GM21447 (cell line): ENCODE results near the gene EGLN1.
"Not testable (repeated sequence)": the region's sequence is repeated elsewhere in the genome, so short reads cannot be mapped to it uniquely, and the experiment has no call there.

Experiments
- ATAC-seq: cut with Tn5 transposase; IDR thresholded peaks from one replicate; pipeline ENCODE4 v1.9.1; 2021; ENCODE audit not compliant: unreplicated experiment

Gene EGLN1

GRCh38 chr1:231421971-231422797 lies at the start of gene EGLN1:
EGLN1 (minus strand) TSS chr1:231422287; CDS start chr1:231421888, 399 bp downstream.
- peak; percentile 69 for ATAC-seq

DNA sequence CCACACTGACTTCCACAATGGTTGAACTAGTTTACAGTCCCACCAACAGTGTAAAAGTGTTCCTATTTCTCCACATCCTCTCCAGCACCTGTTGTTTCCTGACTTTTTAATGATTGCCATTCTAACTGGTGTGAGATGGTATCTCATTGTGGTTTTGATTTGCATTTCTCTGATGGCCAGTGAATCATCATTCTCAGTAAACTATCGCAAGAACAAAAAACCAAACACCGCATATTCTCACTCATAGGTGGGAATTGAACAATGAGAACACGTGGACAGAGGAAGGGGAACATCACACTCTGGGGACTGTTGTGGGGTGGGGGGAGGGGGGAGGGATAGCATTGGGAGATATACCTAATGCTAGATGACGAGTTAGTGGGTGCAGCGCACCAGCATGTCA lies 49.4 kb upstream of the EGLN1 start:
- not testable (repeated sequence) for ATAC-seq

- ATAC-seq, result not testable (repeated sequence)
These were observed 48.9 kb upstream of the EGLN1 start for GRCh38 chr1:231471027-231471426.

DNA sequence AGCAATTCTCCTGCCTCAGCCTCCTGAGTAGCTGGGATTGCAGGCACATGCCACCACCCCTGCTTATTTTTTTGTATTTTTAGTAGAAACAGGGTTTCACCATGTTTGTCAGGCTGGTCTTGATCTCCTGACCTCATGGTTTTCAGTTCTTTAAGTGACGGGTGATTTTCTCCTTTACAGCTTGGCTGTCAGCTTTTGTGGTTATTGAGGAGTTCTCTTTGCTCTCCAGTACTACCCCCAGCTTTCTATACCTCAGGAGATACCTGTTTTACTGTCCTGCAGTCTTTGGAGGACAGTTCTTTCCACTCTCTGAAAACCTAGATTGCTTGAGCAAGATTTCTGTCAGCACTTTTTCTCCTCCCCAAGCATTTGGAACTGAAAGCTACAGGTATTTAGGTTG lies 45.9 kb upstream of the EGLN1 start:
- no peak for ATAC-seq

- no peak for ATAC-seq
These were observed 43.0 kb upstream of the EGLN1 start for GRCh38 chr1:231465051-231465450.

- ATAC-seq, result no peak
These were observed 41.5 kb upstream of the EGLN1 start for GRCh38 chr1:231463541-231463940.

DNA sequence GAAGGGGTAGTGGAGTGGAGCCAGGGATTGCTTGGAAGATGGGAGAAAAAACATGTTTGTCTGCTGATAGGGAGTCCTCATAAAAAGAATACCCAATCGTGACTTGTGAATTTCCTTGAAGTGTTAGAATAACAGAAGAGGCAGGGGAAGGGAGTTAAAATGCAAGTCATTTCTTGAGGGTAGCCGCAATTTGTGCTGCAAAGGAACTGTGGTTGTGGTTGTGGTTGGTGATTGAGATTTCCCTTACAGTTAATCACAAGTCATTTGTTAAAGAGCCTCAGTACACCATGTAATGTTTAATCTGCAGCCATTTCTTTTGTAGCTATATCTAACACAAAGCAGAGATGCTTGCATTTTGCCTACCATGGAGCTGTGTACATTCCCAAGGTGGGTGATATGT lies 38.5 kb upstream of the EGLN1 start:
- ATAC-seq, result peak; percentile 88

- ATAC-seq, result not testable (repeated sequence)
These were observed 37.4 kb upstream of the EGLN1 start for GRCh38 chr1:231459438-231459837.

GRCh38 chr1:231457956-231458355 lies 35.9 kb upstream of the EGLN1 start:
- not testable (repeated sequence) for ATAC-seq

- not testable (repeated sequence) for ATAC-seq
These were observed 32.0 kb upstream of the EGLN1 start for GRCh38 chr1:231454133-231454532.

DNA sequence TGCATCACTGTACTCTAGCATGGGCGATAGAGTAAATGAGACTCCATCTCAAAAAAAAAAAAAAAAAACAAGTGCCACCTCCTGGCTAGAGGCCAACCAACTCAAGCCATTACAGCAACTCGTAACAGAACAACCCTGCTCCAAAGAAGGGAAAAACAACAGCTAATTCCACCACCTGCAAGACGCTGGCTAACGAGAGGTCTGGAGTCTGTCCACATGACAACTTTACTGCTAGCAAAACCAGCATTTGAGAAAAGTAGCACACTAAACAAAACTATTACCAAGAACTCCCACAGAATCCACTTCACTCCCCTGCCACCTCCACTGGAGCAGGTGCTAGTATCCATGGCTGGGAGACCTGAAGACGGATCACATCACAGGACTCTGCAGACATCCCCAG lies 24.1 kb upstream of the EGLN1 start:
- no peak for ATAC-seq

DNA sequence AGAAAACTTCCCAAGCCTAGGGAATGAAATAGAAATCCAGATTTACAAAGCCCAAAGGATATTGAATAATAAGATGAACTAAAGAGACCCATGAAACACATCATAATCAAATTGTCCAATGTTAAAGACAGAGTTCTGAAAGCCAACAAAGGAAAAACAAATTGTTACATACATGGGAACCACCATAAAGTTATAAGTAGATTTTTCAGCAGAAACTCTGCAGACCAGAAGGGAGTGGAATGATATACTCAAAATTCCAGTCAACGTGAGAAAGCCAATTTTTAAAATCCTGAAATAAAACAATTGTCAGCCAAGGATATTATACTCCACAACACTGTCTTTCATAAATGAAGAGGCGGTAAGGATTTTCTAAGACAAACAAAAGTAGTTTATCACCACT lies 22.0 kb upstream of the EGLN1 start:
- no peak for ATAC-seq

GRCh38 chr1:231443363-231443762 lies 21.3 kb upstream of the EGLN1 start:
- ATAC-seq, result no peak

DNA sequence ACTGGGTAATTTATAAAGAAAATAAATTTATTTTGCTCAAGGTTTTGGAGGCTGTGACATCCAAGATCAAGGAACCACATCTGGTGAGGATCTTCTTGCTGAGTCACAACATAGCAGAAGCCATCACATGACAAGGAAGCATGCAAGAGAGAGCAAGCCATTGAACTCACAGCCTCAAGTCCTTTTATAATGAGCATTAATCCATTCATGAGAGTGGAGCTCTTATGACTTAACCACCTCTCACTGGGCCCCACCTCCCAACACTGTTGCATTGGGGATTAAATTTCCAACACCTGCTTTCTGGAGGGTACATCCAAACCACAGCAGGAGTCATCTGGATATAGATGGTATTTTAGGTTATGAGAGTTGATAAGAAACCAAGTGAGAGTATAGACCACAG lies 20.6 kb upstream of the EGLN1 start:
- ATAC-seq, result no peak

DNA sequence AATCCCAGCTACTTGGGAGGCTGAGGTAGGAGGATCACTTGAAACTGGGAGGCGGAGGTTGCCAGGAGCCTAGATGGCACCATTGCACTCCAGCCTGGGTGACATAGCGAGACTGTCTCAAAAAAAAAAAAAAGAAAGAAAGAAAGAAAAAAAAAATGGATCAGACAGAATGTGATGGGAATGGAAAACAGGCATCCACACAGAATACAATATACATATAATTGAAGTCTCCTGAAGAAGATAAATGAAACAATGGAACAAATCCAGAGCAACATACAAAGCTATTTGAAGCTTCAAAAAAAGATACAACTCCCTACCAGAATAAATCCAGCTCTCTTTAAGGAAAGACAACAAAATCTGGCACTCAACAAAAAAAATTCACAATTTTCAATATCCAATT lies 10.9 kb upstream of the EGLN1 start:
- no peak for ATAC-seq

DNA sequence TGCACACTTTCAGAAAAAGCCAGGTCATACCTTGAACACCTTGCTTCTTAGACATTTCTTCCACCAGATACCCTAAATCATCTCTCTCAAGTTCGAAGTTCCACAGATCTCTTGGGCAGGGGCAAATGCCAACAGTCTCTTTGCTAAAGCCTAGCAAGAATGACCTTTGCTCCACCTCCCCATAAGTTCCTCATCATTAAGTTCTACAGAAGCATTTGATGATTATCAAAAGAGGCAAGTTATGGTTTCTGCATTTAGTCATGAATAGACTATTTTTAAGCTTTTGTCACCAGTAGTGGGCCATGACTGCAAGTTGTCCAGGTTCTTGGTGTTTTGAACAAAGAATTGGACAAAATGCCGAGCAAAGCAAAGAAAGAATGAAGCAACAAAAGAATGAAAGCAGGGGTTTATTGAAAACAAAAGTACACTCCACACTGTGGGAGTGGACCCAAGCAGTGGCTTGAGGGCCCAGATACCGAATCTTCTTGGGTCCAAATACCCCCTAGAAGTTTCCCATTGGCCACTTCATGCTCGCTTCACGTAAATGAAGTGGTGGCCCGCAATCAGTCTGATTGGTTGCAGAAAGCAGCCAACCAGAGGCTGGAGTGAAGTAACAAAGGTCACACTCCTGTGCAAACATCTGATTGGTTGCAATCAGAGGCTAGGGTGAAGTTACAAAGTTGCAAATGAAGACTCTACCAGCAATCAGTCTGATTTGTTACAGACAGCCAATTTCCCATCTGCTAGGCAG lies 9.8 kb upstream of the EGLN1 start:
- no peak for ATAC-seq

DNA sequence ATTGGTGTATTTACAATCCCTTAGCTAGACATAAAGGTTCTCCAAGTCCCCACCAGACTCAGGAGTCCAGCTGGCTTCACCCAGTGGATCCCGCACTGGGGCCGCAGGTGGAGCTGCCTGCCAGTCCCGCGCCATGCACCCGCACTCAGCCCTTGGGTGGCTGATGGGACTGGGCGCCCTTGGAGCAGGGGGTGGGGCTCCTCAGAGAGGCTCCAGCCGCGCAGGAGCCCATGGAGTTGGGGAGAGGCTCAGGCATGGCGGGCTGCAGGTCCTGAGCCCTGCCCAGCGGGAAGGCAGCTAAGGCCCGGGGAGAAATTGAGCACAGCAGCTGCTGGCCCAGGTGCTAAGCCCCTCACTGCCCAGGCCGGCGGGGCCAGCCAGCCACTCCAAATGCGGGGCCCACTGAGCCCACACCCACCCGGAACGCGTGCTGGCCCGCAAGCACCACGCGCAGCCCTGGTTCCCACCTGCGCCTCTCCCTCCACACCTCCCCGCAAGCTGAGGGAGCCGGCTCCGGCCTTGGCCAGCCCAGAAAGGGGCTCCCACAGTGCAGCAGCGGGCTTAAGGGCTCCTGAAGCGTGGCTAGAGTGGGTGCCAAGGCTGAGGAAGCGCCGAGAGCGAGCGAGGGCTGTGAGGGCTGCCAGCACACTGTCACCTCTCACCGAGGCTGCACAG lies 8.7 kb upstream of the EGLN1 start:
- ATAC-seq, result not testable (repeated sequence)

- no peak for ATAC-seq
These were observed 6.3 kb upstream of the EGLN1 start for GRCh38 chr1:231428377-231428776.

DNA sequence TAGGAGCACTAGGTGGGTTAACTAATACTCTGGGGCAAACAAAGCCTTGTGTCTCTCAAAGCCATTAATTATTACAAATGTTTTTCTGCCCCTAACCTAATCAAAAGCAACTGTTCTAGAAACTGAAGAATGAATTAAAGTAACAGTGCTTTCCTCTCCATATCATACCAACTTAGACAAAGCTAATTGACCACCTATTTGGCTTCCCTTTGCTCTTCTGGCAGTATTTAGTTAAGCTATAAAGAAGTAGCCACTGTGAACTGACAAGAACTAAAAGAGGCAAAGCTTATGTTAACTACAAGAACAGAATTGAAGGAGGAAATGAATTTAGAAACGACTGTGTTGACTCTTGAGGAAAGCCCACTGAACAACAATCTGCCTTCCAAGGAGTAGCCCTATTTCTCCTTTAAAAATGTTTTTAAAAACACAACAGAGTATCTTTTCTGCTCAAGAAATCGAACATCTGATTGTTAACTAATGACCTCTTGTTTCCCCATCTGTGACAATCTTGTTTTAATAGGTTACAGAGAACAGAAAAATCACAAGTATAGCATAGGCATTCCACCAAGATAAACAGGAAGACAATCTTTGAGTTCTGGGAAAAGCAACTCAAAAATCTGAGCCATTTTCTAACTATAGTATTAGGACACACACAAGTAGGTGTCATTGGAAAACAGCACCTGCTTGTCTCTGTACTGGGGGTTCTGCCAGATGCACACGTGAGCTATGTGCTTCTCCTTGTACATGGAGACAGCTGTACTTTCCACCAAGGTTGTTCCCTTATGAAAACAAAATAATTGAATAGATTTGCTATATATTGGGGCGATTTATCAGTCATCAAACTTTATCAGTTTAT lies 3.1 kb upstream of the EGLN1 start:
- ATAC-seq, result no peak

DNA sequence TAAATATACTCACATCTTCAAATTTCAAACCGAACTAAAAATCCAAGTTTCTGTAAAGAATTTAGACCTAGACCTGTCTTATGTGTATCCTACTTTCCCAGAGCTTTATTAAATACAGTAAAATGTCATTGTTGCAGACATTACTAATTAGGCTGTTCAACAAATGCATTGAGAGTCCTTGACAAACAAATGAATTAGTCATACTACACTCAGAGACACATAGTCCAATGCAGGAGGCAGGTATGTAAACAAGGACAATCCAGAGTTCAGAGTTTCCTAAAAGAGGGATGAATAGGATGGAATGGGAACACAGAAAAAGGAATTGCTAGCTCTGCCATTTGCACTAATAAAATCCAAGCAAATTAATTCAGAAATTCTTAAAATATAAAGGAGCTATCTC lies 1.6 kb upstream of the EGLN1 start:
- no peak for ATAC-seq

DNA sequence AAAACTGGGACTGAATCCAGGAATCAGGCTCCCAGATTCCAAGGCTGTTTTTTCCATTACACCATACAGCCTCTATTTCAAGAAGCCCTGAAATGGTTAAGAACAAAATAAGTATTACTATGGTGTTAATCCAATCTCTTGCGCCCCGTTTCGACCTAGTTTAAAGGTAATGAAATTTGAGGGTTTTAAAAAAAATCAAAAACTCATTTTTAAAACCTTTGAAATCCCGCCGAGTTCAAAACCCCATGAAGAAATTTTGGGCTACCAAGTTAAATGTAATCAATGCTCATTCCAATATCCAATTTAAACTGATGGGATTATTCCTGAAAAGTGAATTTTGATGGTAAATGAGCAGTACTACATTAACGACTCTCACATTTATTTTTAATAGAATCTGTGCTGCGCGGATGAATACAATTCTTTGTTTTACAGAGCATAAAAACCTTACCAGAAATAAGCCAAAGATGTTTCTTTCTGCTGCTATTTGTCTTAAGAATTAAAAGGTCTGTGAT lies 767 bp upstream of the EGLN1 start:
- no peak for ATAC-seq
